Measurements from ENCODE around the gene TMEM11. TPM values are rescaled to one million over a fixed set of nuclear protein-coding genes. Genes with fewer than 3 reads are reported as not detected.

Gene TMEM11
- total RNA-seq, 3 donors from 2014 or later = 25.7 to 34.4 (median 27.1) TPM

DNA sequence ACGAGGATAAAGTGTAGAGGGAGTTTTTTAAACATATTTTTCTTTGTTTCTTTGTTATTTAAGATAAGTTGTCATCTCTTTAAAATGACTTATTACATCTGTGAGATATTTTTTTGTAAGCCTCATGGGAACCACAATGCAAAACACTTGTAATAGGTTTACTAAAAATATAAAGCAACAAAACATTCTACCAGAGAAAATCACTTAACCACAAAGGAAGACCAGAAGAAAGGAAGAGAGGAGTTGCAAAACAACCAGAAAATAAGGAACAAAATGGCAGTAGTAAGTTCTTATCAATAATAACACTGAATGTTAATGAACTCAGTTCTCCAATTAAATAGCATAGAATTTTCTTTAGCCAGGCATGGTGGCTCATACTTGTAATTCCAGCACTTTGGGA lies 64.3 kb downstream of the TMEM11 start:
- H3K9me3 ChIP-seq = peaks cover 8% of the 10 kb centered on the region
- H3K36me3 ChIP-seq (ENCODE audit: low read depth) = no peaks in the 10 kb centered on the region
- H3K4me1 ChIP-seq (ENCODE audit: low read depth) = no peaks in the 10 kb centered on the region
- ATAC-seq (no peak), DNase-seq (no peak)
- no peak overlapping the region for H3K4me3 ChIP-seq
- TF ChIP-seq, protein P1, sequence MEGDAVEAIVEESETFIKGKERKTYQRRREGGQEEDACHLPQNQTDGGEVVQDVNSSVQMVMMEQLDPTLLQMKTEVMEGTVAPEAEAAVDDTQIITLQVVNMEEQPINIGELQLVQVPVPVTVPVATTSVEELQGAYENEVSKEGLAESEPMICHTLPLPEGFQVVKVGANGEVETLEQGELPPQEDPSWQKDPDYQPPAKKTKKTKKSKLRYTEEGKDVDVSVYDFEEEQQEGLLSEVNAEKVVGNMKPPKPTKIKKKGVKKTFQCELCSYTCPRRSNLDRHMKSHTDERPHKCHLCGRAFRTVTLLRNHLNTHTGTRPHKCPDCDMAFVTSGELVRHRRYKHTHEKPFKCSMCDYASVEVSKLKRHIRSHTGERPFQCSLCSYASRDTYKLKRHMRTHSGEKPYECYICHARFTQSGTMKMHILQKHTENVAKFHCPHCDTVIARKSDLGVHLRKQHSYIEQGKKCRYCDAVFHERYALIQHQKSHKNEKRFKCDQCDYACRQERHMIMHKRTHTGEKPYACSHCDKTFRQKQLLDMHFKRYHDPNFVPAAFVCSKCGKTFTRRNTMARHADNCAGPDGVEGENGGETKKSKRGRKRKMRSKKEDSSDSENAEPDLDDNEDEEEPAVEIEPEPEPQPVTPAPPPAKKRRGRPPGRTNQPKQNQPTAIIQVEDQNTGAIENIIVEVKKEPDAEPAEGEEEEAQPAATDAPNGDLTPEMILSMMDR (IDR thresholded peaks at IDR 0.05) = no peak
- intact Hi-C loops (cut with DNase I, micrococcal nuclease) = no loop called here

Other genes with a start within 250 kb of the TMEM11 start
- gene USP22, start 171.2 kb downstream of the TMEM11 start, total RNA-seq = 100 to 1,000 TPM; 162 to 168 (median 168) TPM
- 10 to 100 TPM; 21.9 to 34.0 (median 30.2) TPM for gene DHRS7B, start 87.2 kb downstream of the TMEM11 start, total RNA-seq
- 10 to 100 TPM in 1 of 3 donors, 1 to 10 TPM in 2; 3.9 to 11.1 (median 7.2) TPM for gene NATD1, start 39.2 kb upstream of the TMEM11 start, total RNA-seq
- gene MAP2K3, start 70.5 kb upstream of the TMEM11 start, total RNA-seq = 10 to 100 TPM; 46.0 to 75.5 (median 67.1) TPM
- gene KCNJ12, start 162.2 kb upstream of the TMEM11 start, total RNA-seq = 1 to 10 TPM in 2 of 3 donors, under 1 TPM in 1; 0.67 to 1.9 (median 1.1) TPM

Data from mucosa of descending colon (tissue), 3 donors.